HL-60 (cell line): ENCODE measurements around the gene UBE2J2.

Experiments used
- CTCF ChIP-seq: IDR thresholded peaks from one replicate; pipeline ENCODE4 v1.5.1; 2011; ENCODE audit warnings: low read length, control low read depth, inconsistent platforms; ENCODE audit not compliant: insufficient read depth
- SPI1 ChIP-seq: IDR thresholded peaks from 2 replicates; pipeline ENCODE4 v1.6.1; 2012; ENCODE audit warnings: low read depth, mild to moderate bottlenecking, borderline replicate concordance

- TF ChIP-seq CTCF (no peak), SPI1 (no peak)
These were observed 33.1 kb upstream of the UBE2J2 start for GRCh38 chr1:1306661-1307260.
